NCI-H1105 (cell line): ENCODE data around the gene KMT2D.

ENCODE experiments used
- DNase-seq: peaks from one replicate; lab custom pipeline; 2025; lab: John Stamatoyannopoulos, UW

The KMT2D gene

DNA sequence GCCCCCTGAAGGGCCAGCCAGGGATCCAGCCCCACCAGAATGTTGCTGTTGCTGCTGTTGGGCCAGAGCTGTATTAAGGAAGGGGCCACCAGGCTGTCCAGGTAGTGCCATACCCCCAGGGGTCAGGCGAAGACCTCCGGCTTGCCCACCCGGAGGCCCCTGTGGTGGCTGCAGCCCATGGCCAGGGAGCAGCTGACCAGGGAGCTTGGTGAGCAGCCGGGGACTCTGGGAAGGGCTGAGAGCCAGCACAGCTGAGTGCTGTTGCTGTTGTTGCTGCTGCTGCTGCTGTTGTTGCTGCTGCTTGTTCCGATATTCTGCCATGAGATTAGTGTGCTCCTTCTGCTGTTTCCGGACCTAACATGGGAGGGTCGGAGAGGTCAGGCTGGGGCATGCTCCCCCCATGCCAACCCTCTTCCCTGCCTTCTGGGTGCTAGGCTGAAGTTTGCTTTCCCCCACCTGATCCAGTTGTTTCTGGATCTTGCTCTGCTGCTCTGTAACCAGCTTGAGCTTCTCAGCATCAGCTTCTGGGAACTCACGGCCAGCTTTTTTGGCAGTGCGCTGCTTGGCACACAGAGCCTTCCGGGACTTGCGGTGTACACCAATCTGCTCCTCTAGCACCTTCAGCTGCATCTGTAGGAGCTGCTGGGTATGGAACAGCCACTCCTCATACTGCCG, 26.8 kb downstream of the KMT2D start:
- no peak for DNase-seq

DNA sequence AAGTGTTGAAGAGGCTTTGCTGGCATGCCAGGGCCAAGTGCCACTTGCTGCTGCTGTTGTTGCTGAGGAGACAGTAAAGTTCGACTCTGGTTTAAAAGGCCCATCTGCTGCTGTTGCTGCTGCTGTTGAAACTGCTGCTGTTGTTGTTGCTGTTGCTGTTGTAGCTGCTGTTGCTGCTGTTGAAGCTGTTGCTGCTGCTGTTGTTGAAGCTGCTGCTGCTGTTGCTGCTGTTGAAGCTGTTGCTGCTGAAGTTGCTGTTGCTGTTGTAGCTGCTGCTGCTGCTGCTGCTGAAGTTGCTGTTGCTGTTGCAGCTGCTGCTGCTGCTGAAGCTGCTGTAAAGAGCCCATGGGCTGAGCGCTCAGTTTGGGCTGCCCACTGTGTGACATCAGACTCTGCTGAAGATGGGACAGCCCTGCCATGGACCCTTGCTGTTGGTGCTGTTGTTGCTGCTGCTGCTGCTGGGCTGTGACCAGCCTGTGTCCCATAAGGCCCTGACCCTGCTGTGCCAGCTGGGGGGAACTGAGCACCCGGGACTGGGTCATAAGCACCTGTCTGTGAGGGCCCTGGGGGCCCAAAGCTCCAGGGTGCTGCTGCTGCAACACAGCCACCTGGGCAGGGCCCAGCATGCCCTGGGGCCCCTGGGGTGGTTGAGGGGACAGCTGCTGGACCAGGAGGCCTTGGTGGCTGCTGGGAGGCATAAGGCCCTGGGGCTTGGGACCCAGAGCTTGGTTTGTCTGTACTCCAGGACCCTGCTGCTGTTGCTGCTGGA, 27.7 kb downstream of the KMT2D start:
- no peak for DNase-seq

DNA sequence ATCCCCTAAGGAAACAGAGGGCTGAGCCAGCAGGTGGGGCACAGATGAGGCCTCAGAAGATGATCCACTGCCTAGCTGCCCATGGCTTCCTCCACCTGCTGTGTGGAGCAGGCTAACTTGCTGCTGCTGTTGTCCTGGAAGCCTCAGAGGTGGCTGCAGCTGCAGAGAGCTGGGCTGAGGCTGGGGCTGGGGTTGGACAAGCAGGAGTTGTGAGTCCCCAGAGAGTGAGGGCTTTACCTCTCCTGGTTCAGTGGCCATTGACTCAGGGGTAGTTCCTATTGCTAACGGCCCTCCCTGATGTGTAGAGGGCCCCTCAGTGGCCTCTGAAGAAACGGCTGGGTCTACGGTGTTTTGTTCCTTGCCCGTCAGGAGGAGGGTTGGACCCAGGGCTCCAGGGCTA, 28.3 kb downstream of the KMT2D start:
- no peak for DNase-seq

DNA sequence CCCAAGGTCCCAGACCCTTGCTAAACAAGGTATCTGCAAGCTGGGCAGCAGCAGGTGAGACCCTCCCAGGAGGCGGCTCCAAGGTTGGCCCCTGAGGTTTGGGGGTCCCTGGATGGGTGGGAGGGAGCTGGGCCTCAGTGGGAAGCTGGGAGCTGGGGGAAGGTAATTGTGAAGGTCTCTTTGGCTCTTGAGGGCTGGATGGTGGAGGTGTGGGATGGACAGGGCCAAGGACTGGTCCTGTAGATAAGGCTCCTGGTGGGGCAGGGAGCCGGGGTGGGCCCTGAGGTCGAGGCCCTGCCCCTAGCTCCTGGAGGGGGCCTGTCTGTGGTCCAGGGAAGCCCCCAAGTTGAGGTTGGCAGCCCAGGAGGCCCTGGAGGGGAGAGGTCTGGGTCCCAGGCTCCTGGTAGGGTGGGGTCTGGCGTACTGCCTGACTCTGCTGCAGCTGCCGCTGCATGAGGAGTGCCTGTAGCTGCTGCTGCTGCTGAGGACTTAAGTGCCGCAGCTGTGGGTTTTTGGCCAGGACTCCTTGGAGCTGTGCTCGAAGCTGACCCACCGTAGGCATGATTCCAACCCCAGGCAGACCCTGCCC, 28.9 kb downstream of the KMT2D start:
- DNase-seq, result no peak

DNA sequence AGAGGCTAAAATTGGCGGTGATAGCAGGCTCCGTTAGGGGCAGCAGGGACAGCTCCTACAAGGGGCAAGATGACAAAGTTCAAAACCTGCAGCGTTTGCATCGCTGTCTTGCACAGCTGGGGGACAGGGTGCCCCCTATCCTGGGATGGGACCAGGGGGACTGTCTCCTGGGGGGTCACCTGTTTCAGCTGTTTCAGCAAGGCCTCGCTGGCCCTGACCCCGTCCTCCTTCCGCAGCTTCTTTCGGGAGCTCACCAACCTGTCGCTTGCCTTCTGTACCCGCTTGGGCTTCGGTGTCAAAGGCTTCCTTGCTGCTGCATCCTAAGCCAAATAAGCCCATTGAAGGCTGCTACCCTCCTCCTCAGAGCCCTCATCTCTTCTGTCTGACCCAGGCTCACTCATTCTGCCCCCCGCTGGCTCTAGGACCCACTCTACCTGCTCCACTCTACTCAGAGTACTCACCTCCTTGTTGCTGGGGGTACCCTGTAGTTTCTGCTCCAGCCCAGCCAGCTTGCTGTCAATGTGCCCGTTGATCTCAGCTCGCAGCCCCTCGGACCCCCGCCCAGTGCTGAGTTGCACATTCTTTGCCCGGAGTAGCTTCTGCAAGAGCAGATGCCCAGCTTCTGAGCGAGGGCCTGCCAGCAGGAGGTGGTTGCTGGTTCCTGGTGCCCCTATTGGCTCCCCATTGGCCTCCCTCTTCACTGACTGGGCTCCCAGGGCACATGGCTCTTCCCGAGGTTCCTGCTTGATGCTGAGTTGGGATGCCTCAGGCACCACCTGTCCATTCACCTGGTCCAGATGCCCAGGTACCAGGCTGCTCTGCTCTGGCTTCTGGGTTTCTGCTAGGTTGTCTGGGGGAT, 29.7 kb downstream of the KMT2D start:
- DNase-seq, result no peak

DNA sequence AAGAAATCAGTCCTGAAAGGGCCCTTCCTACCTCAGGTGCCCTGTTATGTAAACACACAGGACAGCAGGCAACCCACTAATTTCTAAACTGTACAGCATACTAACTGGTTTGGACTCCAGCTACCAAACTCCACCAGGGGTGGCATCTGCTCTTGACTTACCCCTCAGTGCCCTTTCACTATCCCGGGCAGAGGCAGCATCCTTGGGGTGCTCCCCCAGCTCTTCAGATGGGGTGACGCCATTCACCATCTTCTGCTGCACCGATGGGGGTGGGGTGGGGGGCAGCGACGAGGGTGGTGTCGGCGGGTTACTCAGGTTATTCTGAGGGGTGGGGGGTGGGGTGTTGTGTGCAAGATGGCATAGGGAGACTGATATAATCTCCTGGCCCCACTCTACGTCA, 30.5 kb downstream of the KMT2D start:
- no peak for DNase-seq

DNA sequence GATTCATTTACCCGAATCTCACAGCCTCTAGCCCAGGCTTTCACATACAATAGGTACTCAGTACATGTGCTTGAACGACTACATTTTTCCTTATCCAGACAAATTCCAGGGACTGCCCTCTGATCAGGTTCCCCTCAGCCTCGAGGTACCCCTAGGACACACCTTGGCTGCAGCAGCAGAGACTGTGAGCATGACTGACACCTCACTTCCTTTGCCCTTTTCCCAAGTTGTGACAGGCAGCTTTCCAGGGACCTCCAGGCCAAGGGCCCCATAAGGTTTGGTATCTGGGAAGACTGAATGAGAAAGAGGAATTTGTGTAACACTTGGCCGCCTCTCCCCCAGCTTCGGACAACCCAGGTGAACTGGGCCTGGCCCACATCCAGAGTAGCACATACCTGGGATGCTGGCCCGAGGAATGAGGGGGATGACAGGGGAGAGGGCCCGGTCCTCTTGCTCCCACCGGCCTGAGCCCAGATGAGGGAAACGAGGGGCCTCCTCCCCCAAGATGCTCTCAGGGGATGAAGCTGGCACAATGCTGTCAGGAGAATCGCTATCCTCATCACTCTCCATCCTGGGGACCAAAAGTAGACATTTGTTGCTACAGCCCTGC, 31.8 kb downstream of the KMT2D start:
- DNase-seq, result no peak

DNA sequence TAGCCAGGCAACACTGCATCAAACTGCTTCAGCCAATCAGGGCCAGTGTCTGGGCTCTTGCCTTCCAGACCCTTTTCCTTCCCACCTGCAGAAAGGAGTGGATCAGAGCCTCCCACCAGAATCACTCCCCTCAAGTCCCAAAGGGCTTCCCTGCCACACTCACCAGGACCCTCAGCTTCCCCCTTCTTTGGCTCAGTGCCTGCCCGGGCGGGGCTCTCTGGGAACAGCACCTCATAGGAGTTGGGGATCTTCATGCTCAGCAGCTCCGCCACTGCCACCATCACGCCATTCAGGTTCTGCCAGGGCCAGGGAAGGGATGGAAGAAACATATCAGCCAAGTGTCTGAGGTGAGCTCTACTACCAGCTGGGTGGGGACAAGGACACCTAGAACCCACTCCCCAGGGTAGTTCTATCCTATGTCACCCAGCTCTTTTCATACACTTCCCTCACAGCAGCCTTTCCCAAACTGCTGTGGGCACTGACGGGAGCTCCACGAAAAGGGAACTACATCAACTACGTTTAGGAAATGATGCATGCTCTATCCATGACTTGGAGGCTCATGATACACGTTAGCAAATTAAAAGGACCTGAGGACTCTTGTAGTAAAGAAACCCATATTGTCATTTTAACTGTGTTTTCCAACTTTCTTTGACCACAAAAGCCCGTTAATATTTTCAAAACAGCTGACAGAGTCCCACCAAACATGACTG, 32.6 kb downstream of the KMT2D start:
- DNase-seq, result no peak

DNA sequence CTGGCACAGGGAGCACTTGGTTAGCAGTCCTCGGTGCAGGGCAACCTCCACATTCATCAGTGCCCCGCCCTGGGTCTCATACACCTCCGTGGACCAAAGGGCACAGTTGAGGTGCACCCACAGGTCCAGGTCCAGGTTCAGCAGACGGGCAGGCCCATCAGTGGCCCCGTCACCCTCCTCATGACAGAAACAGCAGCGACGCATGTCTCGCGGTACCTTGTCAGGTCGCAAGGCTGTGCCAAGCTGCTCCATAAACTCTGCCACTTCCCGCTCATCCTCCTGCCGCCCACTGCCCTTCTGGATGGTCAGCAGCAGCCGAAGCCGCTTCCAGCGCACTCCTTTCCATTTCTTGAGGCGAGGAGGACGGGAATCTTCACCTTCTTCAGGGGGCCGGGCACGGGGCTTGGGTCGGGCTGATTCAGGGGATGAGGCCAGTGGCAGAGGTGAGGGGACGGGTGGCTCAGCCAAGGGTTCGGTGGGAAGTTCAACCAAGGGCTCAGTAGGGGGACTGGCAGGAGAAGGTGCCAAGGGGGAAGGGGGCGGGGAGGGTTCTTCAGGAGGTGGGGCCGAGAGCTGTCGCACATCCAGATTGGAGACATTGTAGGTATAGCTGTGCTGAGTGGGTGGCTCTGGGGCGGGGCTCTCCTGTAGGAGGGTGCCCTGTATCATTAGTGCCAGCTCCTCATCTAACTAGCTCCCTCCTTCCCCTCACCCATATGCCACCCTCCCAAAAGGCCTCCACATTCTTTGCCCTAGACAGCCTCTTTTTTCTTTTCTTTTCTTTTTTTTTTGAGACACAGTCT, 33.7 kb downstream of the KMT2D start:
- DNase-seq, result no peak

DNA sequence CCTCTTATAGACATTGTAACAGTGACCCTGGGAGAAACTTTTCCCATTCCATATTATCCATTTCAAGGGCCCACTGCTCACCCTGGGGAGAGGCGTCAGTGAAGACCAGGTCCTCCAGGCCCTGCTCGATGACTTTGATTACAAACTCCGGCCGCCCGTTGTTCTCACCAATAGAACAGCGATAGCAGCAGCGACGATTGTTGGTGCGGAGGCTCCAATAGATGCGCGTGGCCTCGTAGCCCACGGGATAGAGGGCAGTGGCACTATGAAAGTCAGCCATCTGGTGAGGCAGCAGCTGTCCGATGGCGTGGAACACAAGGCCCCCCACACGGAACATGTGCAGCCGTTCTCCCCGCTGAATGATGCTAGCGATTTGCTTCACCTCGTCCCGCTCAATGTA, 34.5 kb downstream of the KMT2D start:
- DNase-seq, result no peak

DNA sequence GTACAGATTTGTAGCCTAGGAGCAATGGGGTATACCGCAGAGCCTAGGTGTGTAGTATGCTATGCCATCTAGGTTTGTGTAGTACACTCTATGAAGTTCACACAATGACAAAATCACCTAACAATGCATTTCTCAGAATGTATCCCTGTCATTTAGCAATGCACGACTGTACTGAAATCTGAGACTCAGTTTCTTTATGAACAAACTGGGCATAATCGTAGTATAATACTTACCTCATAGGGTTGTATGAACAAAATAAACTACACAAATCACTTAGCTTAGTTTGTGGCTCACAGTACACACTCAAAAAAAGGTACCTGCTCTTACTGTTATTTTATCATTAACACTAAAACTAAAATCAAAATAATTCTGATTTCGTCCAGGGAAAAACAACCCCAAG, 35.1 kb downstream of the KMT2D start:
- DNase-seq, result no peak

DNA sequence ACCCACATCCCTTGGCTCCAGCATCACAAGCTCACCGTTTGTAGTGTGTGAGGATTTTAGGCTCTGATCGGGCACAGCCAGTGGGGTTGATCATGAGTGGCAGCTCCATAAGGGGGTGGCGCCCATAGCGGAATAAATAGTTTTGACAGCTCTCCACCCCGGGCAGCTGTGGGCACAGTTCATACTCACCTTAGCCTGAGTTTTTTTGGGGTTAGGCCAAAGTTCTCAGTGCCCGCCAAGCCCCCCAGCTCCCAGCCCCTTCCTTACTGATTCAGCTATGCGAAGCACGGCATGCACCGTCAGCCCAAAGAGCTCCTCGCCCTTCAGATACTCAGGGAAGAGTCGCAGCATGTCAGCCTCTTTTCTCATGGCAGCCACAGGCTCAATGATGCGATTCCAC, 36.1 kb downstream of the KMT2D start:
- DNase-seq, result no peak

DNA sequence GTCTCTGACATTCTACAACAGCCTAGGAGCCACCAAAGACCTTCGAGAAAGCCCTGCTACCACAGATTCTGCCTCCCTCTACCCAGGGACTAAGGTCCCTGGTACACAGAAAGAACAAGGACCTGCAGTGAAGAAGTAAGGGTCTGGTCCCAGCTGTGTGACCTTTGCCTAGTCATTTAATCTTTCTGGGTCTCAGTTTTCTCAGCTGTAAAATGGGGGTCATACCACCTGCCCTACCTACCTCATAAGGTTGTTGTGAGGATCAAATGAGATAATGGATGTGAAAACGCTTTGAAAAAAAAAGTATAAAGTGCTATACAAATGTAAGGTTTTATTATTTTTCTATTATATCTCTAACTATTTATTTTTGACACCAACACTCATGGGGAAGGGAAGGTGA, 36.8 kb downstream of the KMT2D start:
- DNase-seq, result no peak

DNA sequence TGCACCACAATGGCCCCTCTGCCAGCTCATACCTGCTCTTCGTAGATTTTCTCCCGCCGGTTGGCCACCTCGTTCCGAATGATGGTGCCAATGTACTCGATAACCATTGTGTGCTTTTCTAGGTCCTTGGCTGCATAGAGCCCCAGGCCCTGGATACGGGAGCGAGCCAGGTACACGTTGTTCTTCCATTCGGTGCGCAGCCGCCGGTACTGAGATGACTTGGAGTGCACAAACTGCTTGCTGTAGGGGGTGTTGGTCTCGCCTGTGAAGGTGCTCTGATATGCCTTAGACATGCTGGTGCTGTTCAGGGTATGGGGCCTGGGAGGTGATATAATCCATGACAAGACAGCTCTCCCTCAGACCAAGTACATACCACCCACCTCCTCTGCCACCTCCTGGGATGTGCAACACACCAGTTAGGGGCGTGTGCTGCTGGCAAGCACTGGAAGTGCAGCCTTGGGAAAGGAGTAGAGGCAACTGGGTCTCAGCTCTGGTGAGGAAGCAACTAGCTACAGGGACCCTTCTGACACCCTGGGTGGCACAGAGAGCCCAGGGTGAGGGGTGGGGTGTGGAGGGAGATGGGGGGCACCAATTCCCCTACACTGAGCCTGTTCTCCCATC, 37.9 kb downstream of the KMT2D start:
- no peak for DNase-seq

DNA sequence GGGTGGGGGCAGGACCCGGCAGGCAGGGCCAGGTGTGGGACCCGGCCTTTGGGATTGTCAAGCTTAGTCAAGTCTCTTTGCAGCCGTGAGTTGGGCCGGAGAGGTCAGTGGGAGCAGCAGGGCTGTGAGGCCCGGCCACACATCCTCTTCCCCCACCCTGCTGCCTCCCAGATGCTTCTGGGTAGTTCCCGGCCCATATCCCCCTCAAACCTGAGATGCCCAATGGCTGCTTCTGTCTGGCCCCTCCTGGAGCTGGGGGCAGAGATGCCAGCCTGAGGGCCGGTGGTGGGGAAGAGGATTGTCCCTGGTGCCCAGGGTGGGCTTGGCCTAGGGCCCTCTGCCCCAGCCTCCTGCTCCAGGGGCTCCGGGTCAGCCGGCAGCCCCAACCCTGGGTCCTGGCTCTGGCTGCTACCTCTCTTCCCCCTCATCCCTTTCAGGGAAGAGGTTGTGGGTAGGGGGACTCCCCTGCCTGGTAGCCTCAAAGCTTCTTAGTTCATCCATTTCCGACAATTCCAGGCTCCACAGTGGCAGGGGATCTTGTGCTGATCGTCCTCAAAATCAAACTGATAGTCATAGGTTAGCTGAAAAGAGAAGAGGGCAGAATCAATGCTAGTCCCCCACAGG, 39.2 kb downstream of the KMT2D start:
- DNase-seq, result no peak

DNA sequence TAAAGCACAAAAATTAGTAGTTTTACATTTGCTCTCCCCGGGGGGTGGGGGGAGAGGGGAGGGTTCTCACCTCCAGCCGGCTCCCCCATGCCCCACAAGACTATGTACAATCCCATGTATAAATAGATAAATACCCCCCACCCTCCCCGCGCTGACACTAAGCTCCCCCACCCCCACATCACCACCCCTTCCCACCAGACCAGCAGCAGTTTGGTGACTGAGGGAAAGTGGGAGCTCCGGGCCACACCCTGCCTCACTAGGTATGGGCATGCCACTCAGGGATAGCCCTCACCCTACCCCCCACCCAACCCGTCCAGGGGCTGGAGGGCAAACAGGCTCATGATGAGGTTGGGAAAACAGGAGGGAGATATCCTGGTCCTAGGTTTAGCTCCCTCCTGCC, 40.2 kb downstream of the KMT2D start:
- DNase-seq, result no peak

DNA sequence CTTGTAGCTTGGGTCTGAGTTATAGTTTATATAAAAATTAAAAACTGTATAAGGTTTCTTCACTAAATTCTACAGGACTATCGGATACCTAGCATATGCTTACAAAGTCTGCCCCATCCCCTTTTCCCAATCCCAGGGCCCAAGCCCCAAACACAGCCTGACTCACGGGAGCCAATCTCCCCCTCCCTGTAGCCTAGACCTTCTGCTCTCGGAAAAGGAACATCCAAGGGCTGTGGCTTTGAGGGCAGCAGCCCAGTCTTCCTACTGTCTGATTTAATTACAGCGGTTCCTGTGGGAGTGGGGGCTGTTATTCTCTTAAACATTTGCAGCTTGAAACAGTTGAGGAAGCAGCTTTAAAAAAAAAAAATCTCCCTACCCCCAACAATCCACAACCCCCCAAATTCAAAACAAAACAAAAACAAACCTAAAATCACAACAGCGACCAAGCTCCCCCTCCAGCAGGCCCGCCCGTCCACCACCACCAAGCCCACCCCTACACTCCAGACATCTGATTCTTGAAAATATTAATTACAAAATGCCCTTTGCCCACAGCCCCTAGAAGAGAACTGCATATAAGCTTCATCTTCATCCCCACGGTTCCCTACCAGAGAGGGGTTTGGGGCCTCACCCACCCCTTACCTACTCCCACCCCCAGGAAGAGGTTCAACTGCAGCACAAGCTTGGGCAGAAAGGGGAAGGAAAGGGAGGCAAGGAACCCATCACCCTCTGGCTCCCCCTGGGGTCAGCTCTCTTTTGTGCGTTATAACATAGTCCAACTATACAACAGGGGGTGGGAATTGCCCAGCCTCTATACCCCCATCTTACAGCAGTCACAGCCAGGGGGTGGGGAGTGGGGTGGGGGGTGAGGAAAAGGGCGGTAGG, 40.9 kb downstream of the KMT2D start:
- DNase-seq, result no peak

DNA sequence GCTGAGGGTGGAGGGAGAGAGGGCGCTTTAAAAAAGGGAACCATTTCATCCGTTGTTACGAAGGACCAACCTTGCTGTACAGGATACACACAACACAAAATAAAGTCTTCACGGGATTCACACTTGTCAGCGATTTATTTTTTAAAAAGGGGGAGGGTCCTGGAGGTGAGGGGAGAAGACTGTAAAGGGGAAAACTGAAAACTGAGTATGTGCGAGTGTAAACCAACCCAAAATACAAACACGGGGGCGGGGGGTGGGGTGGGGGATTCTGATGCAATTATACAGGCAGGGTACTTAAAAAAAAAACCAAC, 41.5 kb downstream of the KMT2D start:
- no peak for DNase-seq
